22Rv1 (cell line): ENCODE results near the gene RPS23.

Experiments used
- H3K27ac ChIP-seq: fragments of 450-650 bp; 2 replicates; pipeline ENCODE4 v1.5.1; 2017
- ZFX ChIP-seq: fragments of 450-650 bp; IDR thresholded peaks from 2 replicates; pipeline ENCODE4 v1.6.1; 2017; ENCODE audit warnings: antibody characterized with exemption, borderline replicate concordance
- TF ChIP-seq, protein P1 (sequence below): fragments of 450-650 bp; IDR thresholded peaks from 2 replicates; pipeline ENCODE4 v1.5.1; 2017; ENCODE audit warnings: mild to moderate bottlenecking

The RPS23 gene

DNA sequence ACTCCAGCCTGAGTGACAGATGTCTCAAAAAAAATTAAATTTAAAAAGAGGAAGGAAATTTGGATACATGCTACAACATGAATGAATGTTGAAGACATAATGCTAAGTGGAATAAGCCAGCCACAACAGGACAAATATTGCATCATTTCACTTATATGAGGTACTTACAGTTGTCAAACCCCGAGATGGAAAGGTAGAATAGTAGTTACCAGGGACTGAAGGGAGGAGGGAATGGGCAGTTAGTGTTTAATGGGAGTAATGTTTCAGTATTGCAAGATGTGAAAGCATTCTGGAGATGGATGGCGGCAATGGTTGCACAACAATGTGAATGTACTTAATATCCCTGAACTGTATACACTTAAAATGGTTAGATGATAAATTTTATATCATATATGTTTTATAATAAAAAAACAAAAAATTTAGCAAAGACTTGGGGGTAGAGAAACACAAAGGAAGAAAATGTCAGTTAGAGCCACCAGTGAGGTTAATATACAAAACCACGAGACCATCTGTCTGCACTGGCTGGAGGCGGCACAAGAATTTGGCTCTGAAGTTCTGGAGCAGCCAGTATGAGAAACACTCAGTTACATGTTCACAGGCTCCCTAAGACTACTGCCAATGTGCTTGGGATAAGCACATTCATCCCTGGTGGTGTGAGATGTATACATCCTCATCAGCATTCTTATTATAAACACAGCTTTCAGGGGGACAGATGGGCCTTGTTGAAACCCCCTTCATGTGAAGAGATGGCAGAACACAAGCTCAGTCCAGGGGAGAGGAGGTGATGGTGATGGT is 37.0 kb upstream of the RPS23 start:
- H3K27ac ChIP-seq, result no peak overlapping the region
- no peak for TF ChIP-seq ZFX
- TF ChIP-seq, protein P1, sequence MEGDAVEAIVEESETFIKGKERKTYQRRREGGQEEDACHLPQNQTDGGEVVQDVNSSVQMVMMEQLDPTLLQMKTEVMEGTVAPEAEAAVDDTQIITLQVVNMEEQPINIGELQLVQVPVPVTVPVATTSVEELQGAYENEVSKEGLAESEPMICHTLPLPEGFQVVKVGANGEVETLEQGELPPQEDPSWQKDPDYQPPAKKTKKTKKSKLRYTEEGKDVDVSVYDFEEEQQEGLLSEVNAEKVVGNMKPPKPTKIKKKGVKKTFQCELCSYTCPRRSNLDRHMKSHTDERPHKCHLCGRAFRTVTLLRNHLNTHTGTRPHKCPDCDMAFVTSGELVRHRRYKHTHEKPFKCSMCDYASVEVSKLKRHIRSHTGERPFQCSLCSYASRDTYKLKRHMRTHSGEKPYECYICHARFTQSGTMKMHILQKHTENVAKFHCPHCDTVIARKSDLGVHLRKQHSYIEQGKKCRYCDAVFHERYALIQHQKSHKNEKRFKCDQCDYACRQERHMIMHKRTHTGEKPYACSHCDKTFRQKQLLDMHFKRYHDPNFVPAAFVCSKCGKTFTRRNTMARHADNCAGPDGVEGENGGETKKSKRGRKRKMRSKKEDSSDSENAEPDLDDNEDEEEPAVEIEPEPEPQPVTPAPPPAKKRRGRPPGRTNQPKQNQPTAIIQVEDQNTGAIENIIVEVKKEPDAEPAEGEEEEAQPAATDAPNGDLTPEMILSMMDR, result no peak

DNA sequence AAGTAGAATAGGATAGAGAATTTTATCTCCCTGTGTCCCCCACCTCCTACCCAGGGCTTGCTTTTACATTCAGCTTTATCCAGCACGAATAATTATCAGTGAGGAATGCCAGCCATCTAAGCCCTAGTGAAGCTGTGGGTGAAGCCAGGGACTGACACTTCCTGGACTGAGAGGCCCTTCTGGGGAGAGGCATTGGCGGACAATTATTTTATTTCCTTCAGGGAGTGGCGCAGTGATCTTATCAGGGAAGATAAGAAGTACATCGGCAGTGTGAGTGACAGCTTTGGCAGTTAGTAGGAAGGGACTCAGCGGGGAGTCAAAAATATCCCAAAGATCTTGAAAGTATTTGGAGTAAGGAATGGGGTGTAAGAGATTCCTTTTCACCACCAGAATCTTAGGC is 34.9 kb upstream of the RPS23 start:
- TF ChIP-seq ZFX, result no peak
- TF ChIP-seq, protein P1, result no peak
- no peak overlapping the region for H3K27ac ChIP-seq

DNA sequence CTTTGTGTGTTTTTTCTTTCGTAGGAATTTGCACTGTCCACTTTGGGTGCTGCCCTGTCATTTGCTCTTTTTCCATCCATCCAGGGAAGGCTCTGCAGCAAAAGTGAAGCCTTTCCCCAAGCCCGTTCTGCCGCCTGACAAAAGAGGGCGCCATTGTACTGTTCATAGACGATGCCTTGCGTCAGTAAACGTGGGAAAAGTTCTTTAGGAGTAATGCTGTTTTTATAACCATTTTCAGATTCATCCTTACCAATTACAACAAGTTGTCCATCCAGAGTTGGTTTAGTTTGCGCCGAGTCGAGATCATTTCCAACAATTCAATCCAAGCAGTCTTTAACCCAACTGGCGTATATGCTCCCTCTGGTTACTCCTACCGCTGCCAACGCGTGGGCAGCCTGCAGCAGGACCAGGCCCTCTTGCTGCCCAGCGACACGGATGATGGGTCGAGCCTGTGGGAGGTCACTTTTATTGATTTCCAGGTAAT is 34.3 kb upstream of the RPS23 start:
- no peak for TF ChIP-seq ZFX
- TF ChIP-seq, protein P1, result peak; percentile 90
- no peak overlapping the region for H3K27ac ChIP-seq

DNA sequence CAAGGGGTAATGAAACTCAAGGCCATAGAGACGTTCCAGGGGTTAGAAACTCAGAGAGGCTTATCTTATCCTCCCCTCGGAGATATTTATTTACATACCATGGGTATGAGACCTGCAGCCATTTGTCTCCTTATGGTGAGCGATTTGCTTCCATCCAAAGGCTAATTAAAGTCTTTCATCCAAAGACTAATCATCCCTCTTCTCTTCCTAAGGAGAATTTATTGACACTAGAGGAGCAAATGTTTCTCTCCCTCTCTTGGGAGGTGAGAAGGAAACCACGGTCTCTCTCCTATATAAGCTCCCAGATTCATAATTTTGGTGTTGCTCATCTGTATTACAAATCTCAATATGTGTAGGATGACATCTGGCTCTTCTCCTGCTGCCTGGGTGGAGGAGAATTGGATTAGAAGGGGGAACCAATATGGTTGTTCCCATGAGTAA is 31.0 kb upstream of the RPS23 start:
- TF ChIP-seq, protein P1, result no peak
- no peak for TF ChIP-seq ZFX
- H3K27ac ChIP-seq, result no peak overlapping the region

DNA sequence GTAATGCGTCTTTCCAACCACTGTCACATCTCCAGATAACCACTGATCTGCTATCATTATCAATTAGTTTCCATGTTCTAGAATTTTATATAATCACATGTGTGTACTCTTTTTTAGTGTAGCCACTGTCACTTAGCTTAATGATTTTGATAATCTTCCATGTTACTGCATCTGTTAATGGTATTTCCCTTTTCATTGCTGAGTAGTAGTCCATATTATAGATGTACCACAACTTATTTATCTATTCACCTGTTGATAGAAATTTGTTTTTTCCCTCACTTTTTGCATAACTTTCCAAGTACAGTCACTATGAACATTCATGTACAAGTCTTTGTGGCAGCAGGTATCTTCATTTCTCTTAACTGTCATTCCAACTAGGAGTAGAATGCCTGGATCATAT is 30.3 kb upstream of the RPS23 start:
- no peak overlapping the region for H3K27ac ChIP-seq
- TF ChIP-seq ZFX, result no peak
- TF ChIP-seq, protein P1, result no peak

DNA sequence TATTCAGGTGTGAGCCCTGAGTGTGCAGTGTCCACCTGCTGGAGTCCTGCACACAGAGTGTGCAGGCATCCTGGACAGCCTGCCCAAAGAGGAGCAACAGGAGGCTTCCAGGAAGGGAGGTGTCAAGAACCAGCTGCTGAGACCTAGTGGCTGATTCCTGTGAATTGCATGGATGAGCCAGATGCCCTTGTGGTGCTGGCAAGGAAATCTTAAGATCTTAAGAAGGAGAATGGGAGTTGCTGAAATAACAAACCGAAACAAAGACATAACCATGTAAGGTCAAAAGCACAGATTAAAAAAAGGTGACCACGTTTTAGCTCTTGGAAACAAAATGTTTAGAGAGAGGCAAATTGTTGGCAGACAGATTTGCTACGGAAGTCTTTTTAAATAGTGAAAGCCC is 29.3 kb upstream of the RPS23 start:
- no peak overlapping the region for H3K27ac ChIP-seq
- TF ChIP-seq ZFX, result no peak
- TF ChIP-seq, protein P1, result no peak

DNA sequence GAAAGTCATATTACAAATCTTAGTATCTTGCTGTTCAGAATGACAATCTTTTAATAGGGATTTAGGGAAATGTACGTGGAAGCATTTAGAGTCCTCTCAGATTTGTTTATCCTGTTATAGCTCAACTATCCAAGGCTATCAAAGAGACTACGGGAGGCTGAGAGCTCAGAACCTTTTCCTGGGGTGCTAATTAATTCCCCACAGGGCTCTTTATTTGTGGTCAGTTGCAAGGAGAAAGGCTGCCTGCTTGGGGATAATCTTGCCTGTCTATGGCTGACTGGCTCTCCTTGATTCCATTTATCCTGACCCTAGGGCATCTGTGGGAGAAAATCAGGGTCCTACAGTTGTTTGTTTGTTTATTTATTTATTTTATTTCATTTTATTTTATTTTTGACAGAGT is 28.0 kb upstream of the RPS23 start:
- TF ChIP-seq ZFX, result no peak
- TF ChIP-seq, protein P1, result no peak
- no peak overlapping the region for H3K27ac ChIP-seq
